ENCODE data around the gene XPO6.

- TF ChIP-seq GATA2 (IDR thresholded peaks at IDR 0.05; ENCODE audit: low read depth, low read length) (no peak), GATA3 (IDR thresholded peaks at IDR 0.05; ENCODE audit: low read depth, low read length) (no peak)
Measured at GRCh38 chr16:28155293-28155692, 56.5 kb downstream of the XPO6 start.
